ENCODE measurements around the gene HNF4A. TPM values are rescaled to one million over a fixed set of nuclear protein-coding genes. Genes with fewer than 3 reads are reported as not detected.

HNF4A gene
- total RNA-seq, 3 donors from 2014 or later, result 0.11 to 0.27 (median 0.18) TPM

DNA sequence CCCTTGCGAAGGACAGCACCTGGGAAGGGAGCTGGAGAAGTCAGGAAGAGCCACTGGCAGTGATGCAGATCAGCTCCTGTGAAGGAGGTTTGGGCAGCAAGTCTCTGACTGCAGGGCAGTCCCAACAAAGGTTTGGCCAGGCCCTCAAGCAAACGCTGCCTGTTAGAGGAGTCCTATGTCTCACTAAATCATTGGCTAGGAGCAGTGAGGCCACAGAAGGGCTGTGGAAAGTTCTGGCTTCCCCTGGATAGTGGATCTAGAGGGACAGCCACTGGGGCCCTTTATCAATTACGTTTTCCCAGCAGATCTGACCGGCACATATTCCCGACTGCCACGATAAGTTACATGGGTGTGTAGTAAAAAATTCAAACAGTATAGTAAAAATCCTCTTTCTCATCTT lies 122.7 kb downstream of the HNF4A start:
- Mint-ChIP-seq H3K9me3 (no peaks in the 10 kb centered on the region), H3K36me3 (ENCODE audit: insufficient read depth) (peaks cover 11% of the 10 kb centered on the region)
- no peak for ATAC-seq

DNA sequence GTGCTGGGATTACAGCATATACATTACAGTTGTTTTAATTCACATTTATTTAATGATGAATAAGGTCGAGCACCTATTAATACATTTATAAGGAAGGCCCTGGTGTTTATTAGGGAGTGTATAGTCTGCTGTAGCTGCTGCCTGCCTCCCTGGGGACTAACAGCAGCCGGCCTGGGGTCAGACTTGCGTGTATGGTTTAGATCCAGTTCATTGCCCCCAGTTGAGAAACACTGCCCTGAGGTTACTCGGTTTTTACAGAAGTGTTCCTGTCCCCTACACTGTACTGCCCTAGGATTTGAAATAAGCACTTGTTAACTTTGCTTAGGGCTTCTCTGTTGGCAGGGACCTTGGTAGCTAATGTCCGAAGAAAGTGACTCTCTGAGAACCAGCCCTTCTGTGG lies 124.1 kb downstream of the HNF4A start:
- H3K4me1 Mint-ChIP-seq (ENCODE audit: low read depth), result peaks cover 25% of the 10 kb centered on the region
- H3K36me3 Mint-ChIP-seq (ENCODE audit: insufficient read depth), result peaks cover 11% of the 10 kb centered on the region
- H3K27me3 Mint-ChIP-seq (ENCODE audit: low read depth), result no peaks in the 10 kb centered on the region
- ATAC-seq, result no peak
- DNase-seq, result no peak
- no peaks in the 10 kb centered on the region for H3K9me3 Mint-ChIP-seq
- H3K4me3 Mint-ChIP-seq, result no peak overlapping the region

More for the DNA sequence above, 122.7 kb downstream of the HNF4A start:
- H3K27me3 Mint-ChIP-seq (ENCODE audit: low read depth), result no peaks in the 10 kb centered on the region
- no peak for DNase-seq
- no peak overlapping the region for H3K4me3 Mint-ChIP-seq
- H3K4me1 Mint-ChIP-seq (ENCODE audit: low read depth), result peaks cover 25% of the 10 kb centered on the region

DNA sequence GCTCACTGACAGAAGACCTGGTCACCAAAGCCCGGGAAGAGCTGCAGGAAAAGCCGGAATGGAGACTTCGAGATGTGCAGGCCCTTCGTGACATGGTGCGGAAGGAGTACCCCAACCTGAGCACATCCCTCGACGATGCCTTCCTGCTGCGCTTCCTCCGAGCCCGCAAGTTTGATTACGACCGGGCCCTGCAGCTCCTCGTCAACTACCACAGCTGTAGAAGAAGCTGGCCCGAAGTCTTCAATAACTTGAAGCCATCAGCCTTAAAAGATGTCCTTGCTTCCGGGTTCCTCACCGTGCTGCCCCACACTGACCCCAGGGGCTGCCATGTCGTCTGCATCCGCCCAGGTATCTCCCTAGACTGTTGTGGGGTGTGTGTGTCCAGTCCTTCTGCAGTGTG lies 124.6 kb downstream of the HNF4A start:
- peaks cover 12% of the 10 kb centered on the region for H3K36me3 Mint-ChIP-seq (ENCODE audit: insufficient read depth)
- H3K4me1 Mint-ChIP-seq (ENCODE audit: low read depth), result peaks cover 25% of the 10 kb centered on the region
- DNase-seq, result no peak
- H3K4me3 Mint-ChIP-seq, result no peak overlapping the region
- ATAC-seq, result no peak
- no peaks in the 10 kb centered on the region for H3K9me3 Mint-ChIP-seq
- no peaks in the 10 kb centered on the region for H3K27me3 Mint-ChIP-seq (ENCODE audit: low read depth)

DNA sequence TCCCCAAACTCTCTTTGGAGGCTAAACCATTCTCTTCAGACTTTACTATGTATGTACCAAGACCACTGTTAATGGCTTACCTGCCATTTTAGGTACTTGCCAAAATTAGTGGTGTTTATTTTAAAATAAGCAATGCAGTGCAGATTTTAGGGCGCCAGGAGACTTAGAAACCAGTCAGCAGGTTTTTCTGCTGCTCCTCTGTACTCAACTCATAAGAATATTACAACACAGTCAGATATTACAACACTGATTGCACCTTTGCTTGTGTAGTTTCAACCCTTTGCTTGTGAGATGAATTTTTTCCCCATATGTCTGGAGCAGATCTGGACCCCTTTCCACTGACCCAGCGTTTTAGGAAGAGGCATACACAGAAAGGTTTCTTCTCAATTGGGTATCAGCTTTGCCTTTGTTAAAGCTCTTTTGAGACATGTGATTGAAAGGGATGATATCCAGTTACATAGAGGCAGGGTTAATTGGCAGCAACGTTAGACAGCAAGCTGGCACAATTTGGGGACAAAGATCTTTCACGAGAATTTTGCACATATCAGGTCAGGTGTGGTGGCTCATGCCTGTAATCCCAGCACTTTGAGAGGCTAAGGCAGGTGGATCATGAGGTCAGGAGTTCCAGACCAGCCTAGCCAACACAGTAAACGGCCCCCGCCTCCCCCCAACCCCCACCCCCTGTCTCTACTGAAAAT lies 126.4 kb downstream of the HNF4A start:
- DNase-seq (no peak), ATAC-seq (no peak)
- Mint-ChIP-seq H3K4me1 (ENCODE audit: low read depth) (peaks cover 10% of the 10 kb centered on the region), H3K27me3 (ENCODE audit: low read depth) (no peaks in the 10 kb centered on the region), H3K4me3 (no peak overlapping the region), H3K36me3 (ENCODE audit: insufficient read depth) (peaks cover 22% of the 10 kb centered on the region), H3K9me3 (no peaks in the 10 kb centered on the region)

DNA sequence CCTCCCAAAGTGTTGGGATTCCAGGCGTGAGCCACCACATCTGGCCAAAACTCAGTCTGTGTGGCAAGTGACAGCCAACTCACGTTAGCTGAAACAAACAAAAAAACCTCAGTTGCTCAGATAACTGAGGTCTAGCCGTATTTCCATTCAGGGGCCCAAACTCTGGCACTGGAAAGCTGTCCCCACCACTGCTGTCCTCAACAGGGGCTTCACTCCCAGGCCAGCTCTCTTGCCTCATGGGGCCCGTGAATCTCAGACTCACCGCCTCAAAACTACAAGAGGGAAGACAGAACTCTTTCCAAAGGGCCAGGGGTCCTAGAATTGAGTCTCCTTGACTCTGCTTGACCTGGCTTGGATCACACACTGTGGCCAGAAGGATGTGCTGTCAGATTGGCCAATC lies 127.6 kb downstream of the HNF4A start:
- no peak for ATAC-seq
- DNase-seq, result no peak
- Mint-ChIP-seq H3K27me3 (ENCODE audit: low read depth) (no peaks in the 10 kb centered on the region), H3K9me3 (no peaks in the 10 kb centered on the region), H3K36me3 (ENCODE audit: insufficient read depth) (peaks cover 22% of the 10 kb centered on the region), H3K4me3 (no peak overlapping the region), H3K4me1 (ENCODE audit: low read depth) (peaks cover 4% of the 10 kb centered on the region)

Other genes starting within 250 kb of the HNF4A start
- not detected for gene JPH2, start 168.5 kb upstream of the HNF4A start, total RNA-seq
- gene OSER1, start 144.9 kb upstream of the HNF4A start, total RNA-seq, result 10 to 100 TPM; 17.9 to 19.7 (median 19.2) TPM
- not detected for gene GDAP1L1, start 108.4 kb upstream of the HNF4A start, total RNA-seq
- gene FITM2, start 44.5 kb upstream of the HNF4A start, total RNA-seq, result 1 to 10 TPM; 1.7 to 2.1 (median 1.8) TPM
- gene R3HDML, start 18.7 kb upstream of the HNF4A start, total RNA-seq, result not detected
- gene TTPAL, start 120.2 kb downstream of the HNF4A start, total RNA-seq, result 10 to 100 TPM; 24.3 to 25.3 (median 25.3) TPM
- gene SERINC3, start 166.4 kb downstream of the HNF4A start, total RNA-seq, result 10 to 100 TPM; 34.6 to 44.1 (median 37.9) TPM
- gene PKIG, start 226.9 kb downstream of the HNF4A start, total RNA-seq, result 1 to 10 TPM; 2.1 to 3.5 (median 2.8) TPM